ENCODE measurements around the gene ZFP62.

DNA sequence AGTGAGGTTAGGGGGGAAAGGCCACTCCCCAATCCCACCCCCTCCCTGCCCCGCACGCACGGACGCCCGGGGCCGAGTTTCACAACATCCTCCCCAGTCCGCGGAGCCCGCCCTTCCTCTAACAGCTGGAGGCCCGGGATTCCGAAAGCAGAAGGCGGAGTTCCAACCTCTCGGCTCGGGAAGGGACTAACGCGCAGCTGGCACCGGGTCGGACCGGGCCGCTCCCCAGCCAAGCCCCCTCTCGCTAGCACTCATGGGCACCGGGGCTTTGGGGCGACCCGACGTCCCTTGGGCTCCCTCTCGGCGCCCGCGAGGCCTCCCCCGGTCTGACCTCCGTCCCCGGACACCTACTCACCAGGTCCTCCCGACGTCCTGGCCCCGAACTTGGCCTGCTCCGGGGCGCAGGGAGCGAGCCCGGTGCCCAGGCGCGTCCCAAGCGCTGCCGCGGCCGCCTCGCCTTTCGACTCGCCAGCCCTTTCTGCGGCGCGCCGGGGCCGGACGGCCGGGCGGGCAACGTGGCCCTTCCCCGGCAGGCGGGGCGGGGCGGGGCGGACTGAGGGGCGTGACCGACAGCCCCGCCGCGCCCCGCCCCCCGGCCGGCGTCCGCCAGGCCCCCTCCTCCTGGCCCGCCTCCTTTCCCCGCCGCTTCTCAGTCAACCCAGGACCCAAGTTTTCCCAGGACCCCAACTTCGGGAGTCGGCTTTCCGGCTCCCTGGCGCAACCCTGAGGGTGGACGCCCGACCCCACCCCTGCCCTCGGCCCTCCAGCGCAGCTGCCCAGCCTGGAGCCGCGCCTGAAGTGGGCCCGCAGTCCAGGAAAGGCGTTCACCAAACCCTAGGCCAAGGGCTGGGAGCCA is 58.5 kb downstream of the ZFP62 start, which contains the start of gene MGAT1:
- TF ChIP-seq, protein P1, sequence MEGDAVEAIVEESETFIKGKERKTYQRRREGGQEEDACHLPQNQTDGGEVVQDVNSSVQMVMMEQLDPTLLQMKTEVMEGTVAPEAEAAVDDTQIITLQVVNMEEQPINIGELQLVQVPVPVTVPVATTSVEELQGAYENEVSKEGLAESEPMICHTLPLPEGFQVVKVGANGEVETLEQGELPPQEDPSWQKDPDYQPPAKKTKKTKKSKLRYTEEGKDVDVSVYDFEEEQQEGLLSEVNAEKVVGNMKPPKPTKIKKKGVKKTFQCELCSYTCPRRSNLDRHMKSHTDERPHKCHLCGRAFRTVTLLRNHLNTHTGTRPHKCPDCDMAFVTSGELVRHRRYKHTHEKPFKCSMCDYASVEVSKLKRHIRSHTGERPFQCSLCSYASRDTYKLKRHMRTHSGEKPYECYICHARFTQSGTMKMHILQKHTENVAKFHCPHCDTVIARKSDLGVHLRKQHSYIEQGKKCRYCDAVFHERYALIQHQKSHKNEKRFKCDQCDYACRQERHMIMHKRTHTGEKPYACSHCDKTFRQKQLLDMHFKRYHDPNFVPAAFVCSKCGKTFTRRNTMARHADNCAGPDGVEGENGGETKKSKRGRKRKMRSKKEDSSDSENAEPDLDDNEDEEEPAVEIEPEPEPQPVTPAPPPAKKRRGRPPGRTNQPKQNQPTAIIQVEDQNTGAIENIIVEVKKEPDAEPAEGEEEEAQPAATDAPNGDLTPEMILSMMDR (conservative IDR thresholded peaks at IDR 0.05 in 1 of 2, IDR thresholded peaks at IDR 0.05 in 1 of 2; ENCODE audit: low read depth in 1 of 2, low read length in 2 of 2): no peak
- no peak for TF ChIP-seq EZH2 (IDR thresholded peaks at IDR 0.05; ENCODE audit: low read length, missing control alignments)
